ENCODE data around the gene SSTR3. TPM values are rescaled to one million over a fixed set of nuclear protein-coding genes. Genes with fewer than 3 reads are reported as not detected.
"Not testable (repeated sequence)": the region's sequence is repeated elsewhere in the genome, so short reads cannot be mapped to it uniquely, and the experiment has no call there.

SSTR3 gene
- total and polyA plus RNA-seq, 8 donors, result 0.04 to 0.26 (median 0.09) TPM; not detected in 2

DNA sequence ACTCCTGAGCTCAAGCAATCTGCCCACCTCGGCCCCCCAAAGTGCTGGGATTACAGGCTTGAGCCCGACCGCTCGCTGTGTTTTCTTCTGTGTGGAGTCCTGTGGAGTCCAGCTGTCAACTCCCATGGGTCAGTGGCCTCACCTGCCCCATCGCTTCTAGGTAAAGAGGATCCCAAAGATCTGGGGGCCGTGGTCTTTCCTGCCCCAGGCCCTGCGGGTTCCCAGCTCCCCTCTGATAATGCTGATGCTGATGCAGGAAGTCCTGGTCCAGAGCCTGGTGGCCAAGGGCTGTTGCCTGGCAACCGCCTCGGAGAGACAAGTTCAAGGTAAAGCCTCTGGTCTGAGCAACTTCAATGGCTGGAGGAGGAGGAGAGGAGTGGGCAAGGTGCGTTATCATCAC, 9.6 kb downstream of the SSTR3 start:
- intact Hi-C loops (cut with DNase I), result loop anchor here in 1 of 2 donors (10.0 kb wide), 1 partner anchor 128 kb away; no protein-coding TSS in a partner anchor
- Histone ChIP-seq H3K4me3 (no peak overlapping the region), H3K27ac (no peak overlapping the region), H3K36me3 (no peaks in the 10 kb centered on the region), H3K4me1 (peaks cover 11 to 17% of the 10 kb centered on the region in 2 donors), H3K9me3 (no peaks in the 10 kb centered on the region), H3K27me3 (no peaks in the 10 kb centered on the region)
- DNase-seq (peak in 2 of 4 donors; percentile 24 to 29), ATAC-seq (no peak)
- TF ChIP-seq, protein P1, sequence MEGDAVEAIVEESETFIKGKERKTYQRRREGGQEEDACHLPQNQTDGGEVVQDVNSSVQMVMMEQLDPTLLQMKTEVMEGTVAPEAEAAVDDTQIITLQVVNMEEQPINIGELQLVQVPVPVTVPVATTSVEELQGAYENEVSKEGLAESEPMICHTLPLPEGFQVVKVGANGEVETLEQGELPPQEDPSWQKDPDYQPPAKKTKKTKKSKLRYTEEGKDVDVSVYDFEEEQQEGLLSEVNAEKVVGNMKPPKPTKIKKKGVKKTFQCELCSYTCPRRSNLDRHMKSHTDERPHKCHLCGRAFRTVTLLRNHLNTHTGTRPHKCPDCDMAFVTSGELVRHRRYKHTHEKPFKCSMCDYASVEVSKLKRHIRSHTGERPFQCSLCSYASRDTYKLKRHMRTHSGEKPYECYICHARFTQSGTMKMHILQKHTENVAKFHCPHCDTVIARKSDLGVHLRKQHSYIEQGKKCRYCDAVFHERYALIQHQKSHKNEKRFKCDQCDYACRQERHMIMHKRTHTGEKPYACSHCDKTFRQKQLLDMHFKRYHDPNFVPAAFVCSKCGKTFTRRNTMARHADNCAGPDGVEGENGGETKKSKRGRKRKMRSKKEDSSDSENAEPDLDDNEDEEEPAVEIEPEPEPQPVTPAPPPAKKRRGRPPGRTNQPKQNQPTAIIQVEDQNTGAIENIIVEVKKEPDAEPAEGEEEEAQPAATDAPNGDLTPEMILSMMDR (IDR thresholded peaks at IDR 0.05), result no peak

DNA sequence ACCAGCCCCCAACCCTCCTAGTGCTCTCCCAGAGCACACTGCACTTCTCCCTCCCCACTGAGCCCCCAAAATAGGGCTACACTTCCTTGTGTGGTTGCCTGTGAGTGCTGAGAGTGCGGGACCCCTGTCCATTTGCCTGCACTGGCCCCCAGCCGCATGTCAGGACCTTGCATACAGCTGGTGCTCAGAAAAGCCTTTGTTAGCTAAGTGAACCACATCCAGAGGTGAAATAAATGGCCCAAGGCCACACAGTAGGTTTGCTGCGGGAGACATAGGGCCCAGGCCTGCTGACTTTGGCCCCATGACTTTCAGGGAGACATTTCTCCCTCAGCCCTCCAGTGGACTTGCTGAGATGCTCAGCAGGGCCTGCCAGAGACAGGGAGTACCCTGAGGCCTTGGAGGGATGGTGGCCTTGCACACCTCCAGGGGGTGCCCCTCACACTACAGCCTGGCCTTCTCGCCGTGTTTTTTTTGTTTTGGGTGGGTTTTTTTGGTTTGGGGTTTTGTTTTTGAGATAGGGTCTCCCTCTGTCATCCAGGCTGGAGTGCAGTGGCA, 10.2 kb downstream of the SSTR3 start:
- Histone ChIP-seq H3K4me3 (no peak overlapping the region), H3K36me3 (no peaks in the 10 kb centered on the region), H3K9me3 (no peaks in the 10 kb centered on the region), H3K4me1 (peaks cover 17 to 23% of the 10 kb centered on the region in 2 donors), H3K27me3 (no peaks in the 10 kb centered on the region), H3K27ac (no peak overlapping the region)
- DNase-seq (peak in 1 of 4 donors; percentile 20), ATAC-seq (no peak)
- intact Hi-C loops (cut with DNase I), result loop anchor here in 1 of 2 donors (10.0 kb wide), 1 partner anchor 127 kb away; no protein-coding TSS in a partner anchor
- TF ChIP-seq, protein P1 (IDR thresholded peaks at IDR 0.05), result no peak

DNA sequence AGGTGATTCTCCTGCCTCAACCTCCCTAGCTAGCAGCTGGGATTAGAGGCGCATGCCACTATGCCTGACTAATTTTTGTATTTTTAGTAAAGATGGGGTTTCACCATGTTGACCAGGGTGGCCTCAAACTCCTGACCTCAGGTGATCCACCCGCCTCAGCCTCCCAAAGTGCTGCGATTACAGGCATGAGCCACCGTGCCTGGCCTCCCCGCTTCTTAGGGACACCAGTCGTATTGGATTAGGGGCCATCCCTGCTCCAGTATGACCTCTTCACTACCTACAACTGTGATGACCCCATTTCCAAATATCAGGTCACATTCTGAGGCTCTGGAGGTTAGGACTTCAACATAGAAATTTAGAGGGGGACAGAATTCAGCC, 10.8 kb downstream of the SSTR3 start:
- H3K9me3 ChIP-seq, H3K27ac ChIP-seq, H3K4me3 ChIP-seq, H3K27me3 ChIP-seq, ATAC-seq, H3K36me3 ChIP-seq: not testable (repeated sequence)
- peak in 1 of 4 donors; percentile 33 for DNase-seq
- intact Hi-C loops (cut with DNase I), result loop anchor here in 1 of 2 donors (10.0 kb wide), 1 partner anchor 127 kb away; no protein-coding TSS in a partner anchor
- peaks cover 24 to 30% of the 10 kb centered on the region in 2 donors for H3K4me1 ChIP-seq

DNA sequence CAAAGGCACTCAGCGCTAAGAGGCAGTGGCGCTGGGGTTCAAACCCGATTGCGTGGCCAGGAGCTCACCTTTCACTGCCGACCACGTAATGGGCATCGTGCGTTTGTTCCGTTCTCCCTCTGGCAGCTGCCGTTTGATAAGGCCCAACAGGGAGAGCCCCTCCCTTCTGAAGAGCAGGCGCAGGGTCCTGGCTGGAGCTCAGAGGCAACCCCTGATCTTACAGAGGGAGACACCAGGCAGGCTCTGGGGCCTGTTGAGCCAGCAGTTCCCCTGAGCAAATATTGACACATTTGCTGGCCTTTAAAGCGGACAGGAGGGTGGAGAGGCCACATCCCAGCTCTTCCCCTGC, 12.5 kb downstream of the SSTR3 start:
- intact Hi-C loops (cut with DNase I), result loop anchor here in 1 of 2 donors (2.0 to 10.0 kb wide), 2 partner anchors 33 to 125 kb away; no protein-coding TSS in a partner anchor
- peak; percentile 4 for ATAC-seq
- H3K36me3 ChIP-seq, result no peaks in the 10 kb centered on the region
- peaks cover 33 to 36% of the 10 kb centered on the region in 2 donors for H3K4me1 ChIP-seq
- H3K27me3 ChIP-seq, result no peaks in the 10 kb centered on the region
- no peaks in the 10 kb centered on the region for H3K9me3 ChIP-seq
- TF ChIP-seq, protein P1 (IDR thresholded peaks at IDR 0.05), result peak in 1 of 2 donors; percentile 27
- H3K27ac ChIP-seq, result peak overlapping the region; percentile 48 to 89
- peak overlapping the region in 1 of 2 donors; percentile 55 for H3K4me3 ChIP-seq
- DNase-seq, result no peak

DNA sequence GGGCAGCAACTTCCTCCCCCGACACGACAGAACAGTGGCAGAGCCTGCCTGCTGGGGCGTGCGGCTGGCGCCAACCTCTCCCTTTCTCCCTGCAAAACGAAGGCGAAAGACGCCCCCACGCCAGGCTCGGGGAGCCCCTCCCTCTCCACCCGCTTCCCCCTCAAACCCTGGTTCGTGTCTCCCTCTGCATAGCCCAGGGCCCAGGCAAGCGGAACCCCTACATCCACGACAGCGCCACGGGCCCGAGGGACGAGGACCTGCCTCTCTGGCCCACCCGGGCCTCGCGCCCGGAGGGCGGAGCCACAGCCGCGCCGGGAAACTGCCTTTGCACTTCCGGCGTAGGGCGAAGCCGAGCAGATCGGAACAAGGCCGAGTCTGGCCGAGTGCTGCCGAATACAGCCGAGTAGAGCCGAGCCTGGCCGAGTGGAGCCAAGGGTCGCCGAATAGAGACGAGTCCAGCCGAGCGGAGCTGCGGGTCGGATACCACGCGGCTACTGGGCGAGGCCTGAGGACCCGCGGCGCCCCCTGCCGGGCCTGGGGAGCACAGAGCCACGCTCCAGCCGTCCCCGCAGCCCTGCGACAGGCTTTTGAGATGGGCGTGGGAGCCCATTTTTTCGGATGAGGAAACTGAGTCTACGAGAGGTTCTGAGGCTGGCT, 13.0 kb downstream of the SSTR3 start:
- Histone ChIP-seq H3K9me3 (no peaks in the 10 kb centered on the region), H3K4me3 (peak overlapping the region; percentile 44 to 55), H3K4me1 (peaks cover 33 to 36% of the 10 kb centered on the region in 2 donors), H3K27me3 (no peaks in the 10 kb centered on the region), H3K27ac (peak overlapping the region; percentile 89 to 95), H3K36me3 (no peaks in the 10 kb centered on the region)
- DNase-seq (peak; percentile 96 to 99 (median 98)), ATAC-seq (peak; percentile 89)
- TF ChIP-seq, protein P1 (IDR thresholded peaks at IDR 0.05), result peak; percentile 92 to 97
- intact Hi-C loops (cut with DNase I), result loop anchor here in 1 of 2 donors (2.0 kb wide), 1 partner anchor 32 kb away; no protein-coding TSS in a partner anchor
